Smooth muscle cell (in vitro differentiated cells): ENCODE results near the gene MASP1. TPM values are rescaled to one million over a fixed set of nuclear protein-coding genes. Genes with fewer than 3 reads are reported as not detected.

ENCODE experiments used
- DNase-seq: peaks from one replicate; lab custom pipeline; 2025; ENCODE audit not compliant: unreplicated experiment; lab: John Stamatoyannopoulos, UW
- H2AFZ ChIP-seq: fragments of 200-600 bp; sonication (generic); 2 replicates; pipeline ENCODE4 v1.6.0; 2016; ENCODE audit warnings: antibody characterized with exemption, low read depth, mild to moderate bottlenecking
- H3F3A ChIP-seq: fragments of 200-600 bp; sonication (generic); 2 replicates; pipeline ENCODE4 v1.6.0; 2017; ENCODE audit warnings: antibody characterized with exemption, low read depth
- H3K27ac ChIP-seq: fragments of 200-600 bp; sonication (generic); 2 replicates; pipeline ENCODE4 v1.5.1; 2016; ENCODE audit warnings: low read depth, mild to moderate bottlenecking
- H3K27me3 ChIP-seq: fragments of 200-600 bp; sonication (generic); 2 replicates; pipeline ENCODE4 v1.6.1; 2016; ENCODE audit warnings: low read depth, mild to moderate bottlenecking
- H3K36me3 ChIP-seq: fragments of 200-600 bp; sonication (generic); 2 replicates; pipeline ENCODE4 v1.5.1; 2016; ENCODE audit warnings: low read depth
- H3K4me1 ChIP-seq: fragments of 200-600 bp; sonication (generic); 2 replicates; pipeline ENCODE4 v1.5.1; 2016; ENCODE audit warnings: low read depth
- H3K4me2 ChIP-seq: fragments of 200-600 bp; sonication (generic); 2 replicates; pipeline ENCODE4 v1.6.0; 2016; ENCODE audit warnings: mild to moderate bottlenecking
- H3K4me3 ChIP-seq: fragments of 200-600 bp; sonication (generic); 2 replicates; pipeline ENCODE4 v1.5.1; 2016; ENCODE audit warnings: mild to moderate bottlenecking
- H3K79me2 ChIP-seq: fragments of 200-600 bp; sonication (generic); 2 replicates; pipeline ENCODE4 v1.6.0; 2016; ENCODE audit warnings: low read depth, mild to moderate bottlenecking
- H3K9ac ChIP-seq: fragments of 200-600 bp; sonication (generic); 2 replicates; pipeline ENCODE4 v1.6.0; 2016; ENCODE audit warnings: low read depth
- H3K9me3 ChIP-seq: fragments of 200-600 bp; sonication (generic); replicated peaks from 2 replicates; pipeline ENCODE4 v1.5.1; 2016; ENCODE audit warnings: low read depth
- H4K20me1 ChIP-seq: fragments of 200-600 bp; sonication (generic); 2 replicates; pipeline ENCODE4 v1.6.0; 2016; ENCODE audit warnings: low read depth
- WGBS: methylation state at CpG from one replicate; pipeline ENCODE4 v1.1.7; 2016; ENCODE audit warnings: low lambda C conversion rate; 5-methylcytosine and 5-hydroxymethylcytosine counted together
- polyA plus RNA-seq: library from polyadenylated mRNA; unstranded; fragments of >200 nt; fragmentation: Nextera tagmentation; extraction: Ambion mirVana; gene quantifications from 2 replicates; pipeline ENCODE4 v1.2.1, GENCODE V29; 2016
- total RNA-seq: library from RNA; depleted of rRNA; stranded (reverse); fragments of >200 nt; gene quantifications from 2 replicates; pipeline ENCODE4 v1.2.3, GENCODE V29; 2014
- TF ChIP-seq, protein P1 (sequence below): fragments of 200-600 bp; sonication (generic); IDR thresholded peaks from 2 replicates; pipeline ENCODE4 v1.5.1; 2017; ENCODE audit warnings: borderline replicate concordance, mild to moderate bottlenecking, antibody characterized with exemption; ENCODE audit not compliant: insufficient read depth, poor library complexity, severe bottlenecking

MASP1 gene
- total and polyA plus RNA-seq, 2 experiments from 2014 or later, result 46.7 to 54.0 TPM

GRCh38 chr3:187288131-187288854 lies 3.2 kb downstream of the MASP1 start:
- H3K9ac ChIP-seq, result no peak overlapping the region
- TF ChIP-seq, protein P1, sequence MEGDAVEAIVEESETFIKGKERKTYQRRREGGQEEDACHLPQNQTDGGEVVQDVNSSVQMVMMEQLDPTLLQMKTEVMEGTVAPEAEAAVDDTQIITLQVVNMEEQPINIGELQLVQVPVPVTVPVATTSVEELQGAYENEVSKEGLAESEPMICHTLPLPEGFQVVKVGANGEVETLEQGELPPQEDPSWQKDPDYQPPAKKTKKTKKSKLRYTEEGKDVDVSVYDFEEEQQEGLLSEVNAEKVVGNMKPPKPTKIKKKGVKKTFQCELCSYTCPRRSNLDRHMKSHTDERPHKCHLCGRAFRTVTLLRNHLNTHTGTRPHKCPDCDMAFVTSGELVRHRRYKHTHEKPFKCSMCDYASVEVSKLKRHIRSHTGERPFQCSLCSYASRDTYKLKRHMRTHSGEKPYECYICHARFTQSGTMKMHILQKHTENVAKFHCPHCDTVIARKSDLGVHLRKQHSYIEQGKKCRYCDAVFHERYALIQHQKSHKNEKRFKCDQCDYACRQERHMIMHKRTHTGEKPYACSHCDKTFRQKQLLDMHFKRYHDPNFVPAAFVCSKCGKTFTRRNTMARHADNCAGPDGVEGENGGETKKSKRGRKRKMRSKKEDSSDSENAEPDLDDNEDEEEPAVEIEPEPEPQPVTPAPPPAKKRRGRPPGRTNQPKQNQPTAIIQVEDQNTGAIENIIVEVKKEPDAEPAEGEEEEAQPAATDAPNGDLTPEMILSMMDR, result no peak
- H3K4me3 ChIP-seq, result no peak overlapping the region
- no peak for DNase-seq
- peaks cover 8% of the 10 kb centered on the region for H3K4me1 ChIP-seq
- 83% methylated on average over 8 of the region's 8 CpGs for WGBS
- H3F3A ChIP-seq, result peaks cover 4% of the 10 kb centered on the region
- no peaks in the 10 kb centered on the region for H3K36me3 ChIP-seq
- H3K79me2 ChIP-seq, result no peaks in the 10 kb centered on the region
- peak overlapping the region; percentile 12 for H3K4me2 ChIP-seq
- H3K27ac ChIP-seq, result peak overlapping the region; percentile 87
- no peak overlapping the region for H2AFZ ChIP-seq
- H4K20me1 ChIP-seq, result no peaks in the 10 kb centered on the region
- H3K9me3 ChIP-seq, result no peaks in the 10 kb centered on the region
- H3K27me3 ChIP-seq, result no peaks in the 10 kb centered on the region

GRCh38 chr3:187287256-187287655 lies 4.3 kb downstream of the MASP1 start:
- DNase-seq, result no peak
- H3K27me3 ChIP-seq, result no peaks in the 10 kb centered on the region
- H3K4me1 ChIP-seq, result peaks cover 8% of the 10 kb centered on the region
- TF ChIP-seq, protein P1, result no peak
- H3K79me2 ChIP-seq, result no peaks in the 10 kb centered on the region
- H2AFZ ChIP-seq, result no peak overlapping the region
- H4K20me1 ChIP-seq, result no peaks in the 10 kb centered on the region
- H3K9me3 ChIP-seq, result no peaks in the 10 kb centered on the region
- H3K27ac ChIP-seq, result peak overlapping the region; percentile 87
- H3K36me3 ChIP-seq, result no peaks in the 10 kb centered on the region
- 76% methylated on average over 1 of the region's 1 CpG for WGBS
- H3K4me2 ChIP-seq, result peak overlapping the region; percentile 72
- H3F3A ChIP-seq, result peaks cover 3% of the 10 kb centered on the region
- H3K4me3 ChIP-seq, result no peak overlapping the region
- H3K9ac ChIP-seq, result peak overlapping the region; percentile 45

GRCh38 chr3:187286467-187287059 lies 5.0 kb downstream of the MASP1 start:
- no peaks in the 10 kb centered on the region for H3K79me2 ChIP-seq
- H4K20me1 ChIP-seq, result no peaks in the 10 kb centered on the region
- 37% methylated on average over 5 of the region's 5 CpGs for WGBS
- H2AFZ ChIP-seq, result peak overlapping the region; percentile 47
- peak overlapping the region; percentile 87 for H3K27ac ChIP-seq
- H3K4me3 ChIP-seq, result no peak overlapping the region
- H3F3A ChIP-seq, result no peaks in the 10 kb centered on the region
- peak overlapping the region; percentile 45 for H3K9ac ChIP-seq
- DNase-seq, result peak; percentile 12
- no peaks in the 10 kb centered on the region for H3K36me3 ChIP-seq
- H3K27me3 ChIP-seq, result no peaks in the 10 kb centered on the region
- H3K4me1 ChIP-seq, result peaks cover 8% of the 10 kb centered on the region
- peak overlapping the region; percentile 72 for H3K4me2 ChIP-seq
- no peaks in the 10 kb centered on the region for H3K9me3 ChIP-seq
- TF ChIP-seq, protein P1, result no peak
